Neural progenitor cell (in vitro differentiated cells): ENCODE data around the gene SPTBN4. TPM values are rescaled to one million over a fixed set of nuclear protein-coding genes. Genes with fewer than 3 reads are reported as not detected.
A peak's percentile ranks its signal among the peaks of the same experiment; 100 is the strongest.

ENCODE experiments used
- DNase-seq: peaks from one replicate; pipeline ENCODE4 v3.0.0-alpha.2; 2016; ENCODE audit warnings: low spot score
- H2AFZ ChIP-seq: fragments of 200-600 bp; sonication (generic); replicated peaks from 2 replicates; pipeline ENCODE4 v1.6.1; 2016; ENCODE audit warnings: antibody characterized with exemption
- H3F3A ChIP-seq: fragments of 200-600 bp; sonication (generic); 2 replicates; pipeline ENCODE4 v1.6.1; 2016; ENCODE audit warnings: antibody characterized with exemption, low read depth
- H3K27ac ChIP-seq: fragments of 200-600 bp; sonication (generic); 2 replicates; pipeline ENCODE4 v1.5.1; 2016; ENCODE audit warnings: mild to moderate bottlenecking
- H3K27me3 ChIP-seq: fragments of 200-600 bp; sonication (generic); 2 replicates; pipeline ENCODE4 v1.6.1; 2016; ENCODE audit warnings: mild to moderate bottlenecking, moderate library complexity
- H3K36me3 ChIP-seq: fragments of 200-600 bp; sonication (generic); 2 replicates; pipeline ENCODE4 v1.5.1; 2016
- H3K4me1 ChIP-seq: fragments of 200-600 bp; sonication (generic); 2 replicates; pipeline ENCODE4 v1.6.1; 2016; ENCODE audit warnings: mixed run types
- H3K4me2 ChIP-seq: fragments of 200-600 bp; sonication (generic); 2 replicates; pipeline ENCODE4 v1.6.1; 2016
- H3K4me3 ChIP-seq: fragments of 200-600 bp; sonication (generic); 2 replicates; pipeline ENCODE4 v1.5.1; 2016
- H3K79me2 ChIP-seq: fragments of 200-600 bp; sonication (generic); 2 replicates; pipeline ENCODE4 v1.6.1; 2016; ENCODE audit warnings: low read depth
- H3K9ac ChIP-seq: fragments of 200-600 bp; sonication (generic); 2 replicates; pipeline ENCODE4 v1.6.1; 2016
- H3K9me3 ChIP-seq: fragments of 200-600 bp; sonication (generic); 2 replicates; pipeline ENCODE4 v1.5.1; 2016; ENCODE audit warnings: low read depth
- H4K20me1 ChIP-seq: fragments of 200-600 bp; sonication (generic); 2 replicates; pipeline ENCODE4 v1.6.1; 2016; ENCODE audit warnings: low read depth
- H3K27ac Mint-ChIP-seq: 3 replicates; pipeline ENCODE4 v1.8.0; 2021; ENCODE audit warnings: mixed read lengths
- H3K27me3 Mint-ChIP-seq: 2 replicates; pipeline ENCODE4 v1.8.0; 2022; ENCODE audit warnings: low read depth, mild to moderate bottlenecking, inconsistent platforms, moderate library complexity, mixed read lengths; ENCODE audit not compliant: insufficient read depth
- H3K36me3 Mint-ChIP-seq: 3 replicates; pipeline ENCODE4 v1.8.0; 2021; ENCODE audit warnings: mixed read lengths
- H3K4me1 Mint-ChIP-seq: 3 replicates; pipeline ENCODE4 v1.8.0; 2021; ENCODE audit warnings: mixed read lengths
- H3K4me3 Mint-ChIP-seq: 3 replicates; pipeline ENCODE4 v1.8.0; 2021; ENCODE audit warnings: mild to moderate bottlenecking, moderate library complexity, mixed read lengths
- H3K9me3 Mint-ChIP-seq: 3 replicates; pipeline ENCODE4 v1.8.0; 2020; ENCODE audit warnings: mixed read lengths
- CTCF ChIP-seq: fragments of 200-600 bp; sonication (generic); IDR thresholded peaks from 2 replicates; pipeline ENCODE4 v1.5.1; 2017; ENCODE audit warnings: antibody characterized with exemption, mild to moderate bottlenecking
- EZH2 ChIP-seq: fragments of 200-600 bp; sonication (generic); IDR thresholded peaks from 2 replicates; pipeline ENCODE4 v1.6.1; 2017; ENCODE audit warnings: antibody characterized with exemption, mild to moderate bottlenecking, moderate library complexity
- EZH2phosphoT487 ChIP-seq: fragments of 200-600 bp; sonication (generic); IDR thresholded peaks from 2 replicates; pipeline ENCODE4 v1.6.1; 2017; ENCODE audit warnings: antibody characterized with exemption
- total RNA-seq: library from RNA; depleted of rRNA; stranded (reverse); fragments of >200 nt; gene quantifications from 2 replicates; pipeline ENCODE4 v1.2.3, GENCODE V29; 2015; ENCODE audit warnings: low replicate concordance

The SPTBN4 gene
- total RNA-seq, 1 donor from 2014 or later: 2.5 TPM

- Histone ChIP-seq H3K9ac (no peak overlapping the region), H3K4me2 (no peak overlapping the region), H3K27ac (no peak overlapping the region), H2AFZ (no peak overlapping the region), H3K27me3 (no peaks in the 10 kb centered on the region), H3K36me3 (no peaks in the 10 kb centered on the region), H3F3A (peaks cover 27% of the 10 kb centered on the region), H4K20me1 (peaks cover 19% of the 10 kb centered on the region), H3K9me3 (no peaks in the 10 kb centered on the region), H3K4me1 (peaks cover 8% of the 10 kb centered on the region), H3K4me3 (no peak overlapping the region), H3K79me2 (no peaks in the 10 kb centered on the region)
- DNase-seq: no peak
- TF ChIP-seq EZH2 (no peak), CTCF (no peak), EZH2phosphoT487 (no peak)
- Mint-ChIP-seq H3K4me1 (peaks cover 4% of the 10 kb centered on the region), H3K4me3 (peak overlapping the region; percentile 27), H3K36me3 (peaks cover 35% of the 10 kb centered on the region), H3K27me3 (peaks cover 5% of the 10 kb centered on the region), H3K27ac (no peak overlapping the region), H3K9me3 (no peaks in the 10 kb centered on the region)
These were observed 154.5 kb downstream of the SPTBN4 start for GRCh38 chr19:40621283-40621682.

GRCh38 chr19:40621966-40622772 is 155.4 kb downstream of the SPTBN4 start:
- no peaks in the 10 kb centered on the region for H3K27me3 ChIP-seq
- H2AFZ ChIP-seq: no peak overlapping the region
- Mint-ChIP-seq H3K27ac (no peak overlapping the region), H3K4me1 (peaks cover 4% of the 10 kb centered on the region), H3K36me3 (peaks cover 39% of the 10 kb centered on the region), H3K4me3 (no peak overlapping the region), H3K9me3 (no peaks in the 10 kb centered on the region), H3K27me3 (peaks cover 5% of the 10 kb centered on the region)
- no peak overlapping the region for H3K4me2 ChIP-seq
- H3K9me3 ChIP-seq: no peaks in the 10 kb centered on the region
- TF ChIP-seq EZH2phosphoT487: no peak
- TF ChIP-seq CTCF: no peak
- no peak for TF ChIP-seq EZH2
- H3K4me1 ChIP-seq: peaks cover 8% of the 10 kb centered on the region
- DNase-seq: no peak
- no peaks in the 10 kb centered on the region for H3K36me3 ChIP-seq
- peaks cover 27% of the 10 kb centered on the region for H3F3A ChIP-seq
- no peak overlapping the region for H3K4me3 ChIP-seq
- no peaks in the 10 kb centered on the region for H3K79me2 ChIP-seq
- peaks cover 19% of the 10 kb centered on the region for H4K20me1 ChIP-seq
- H3K27ac ChIP-seq: no peak overlapping the region
- H3K9ac ChIP-seq: no peak overlapping the region

GRCh38 chr19:40622773-40623075 is 155.9 kb downstream of the SPTBN4 start:
- no peak for DNase-seq
- Mint-ChIP-seq H3K4me1 (peaks cover 4% of the 10 kb centered on the region), H3K36me3 (peaks cover 38% of the 10 kb centered on the region), H3K4me3 (no peak overlapping the region), H3K9me3 (no peaks in the 10 kb centered on the region), H3K27ac (no peak overlapping the region), H3K27me3 (peaks cover 5% of the 10 kb centered on the region)
- no peak overlapping the region for H2AFZ ChIP-seq
- peaks cover 8% of the 10 kb centered on the region for H3K4me1 ChIP-seq
- no peaks in the 10 kb centered on the region for H3K9me3 ChIP-seq
- H3K27ac ChIP-seq: no peak overlapping the region
- H3K36me3 ChIP-seq: no peaks in the 10 kb centered on the region
- H4K20me1 ChIP-seq: peaks cover 19% of the 10 kb centered on the region
- no peaks in the 10 kb centered on the region for H3K27me3 ChIP-seq
- TF ChIP-seq EZH2: no peak
- TF ChIP-seq CTCF: no peak
- TF ChIP-seq EZH2phosphoT487: no peak
- H3K9ac ChIP-seq: no peak overlapping the region
- no peak overlapping the region for H3K4me3 ChIP-seq
- H3F3A ChIP-seq: peaks cover 27% of the 10 kb centered on the region
- no peaks in the 10 kb centered on the region for H3K79me2 ChIP-seq
- H3K4me2 ChIP-seq: no peak overlapping the region
